Measurements from ENCODE around the gene OSTF1. TPM values are rescaled to one million over a fixed set of nuclear protein-coding genes. Genes with fewer than 3 reads are reported as not detected.

The OSTF1 gene
- total and polyA plus RNA-seq, 2 donors (not counting 1 experiment from before 2014, with no cell fraction given), result 48.4 to 49.9 TPM

DNA sequence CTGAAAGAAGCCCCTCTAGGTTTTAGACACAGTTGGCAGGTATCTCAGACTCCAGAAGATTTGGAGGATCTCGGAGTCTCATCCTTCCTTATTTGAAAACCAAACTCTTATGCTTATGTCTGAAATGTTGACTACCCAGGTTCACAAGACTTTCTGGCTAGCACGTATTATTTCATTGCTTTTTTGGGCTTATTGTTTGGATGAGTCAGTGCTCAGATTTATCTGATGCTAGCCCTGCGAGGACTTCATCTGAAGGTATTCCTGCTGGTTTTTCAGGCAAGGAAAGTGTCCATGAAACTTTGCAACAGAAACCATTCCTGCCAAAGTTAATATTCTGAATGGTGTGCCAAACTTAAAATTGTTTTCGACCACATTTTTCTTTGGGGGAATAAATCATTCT lies 8.5 kb downstream of the OSTF1 start:
- TF ChIP-seq CTCF (conservative IDR thresholded peaks at IDR 0.05 in 1 of 2, IDR thresholded peaks at IDR 0.05 in 1 of 2; ENCODE audit: low read depth in 1 of 2, low read length in 2 of 2) (no peak), EZH2 (IDR thresholded peaks at IDR 0.05; ENCODE audit: low read length, missing control alignments) (no peak)
- H3K79me2 ChIP-seq (ENCODE audit: control insufficient read depth, insufficient read depth, low read length), result peaks cover 41% of the 10 kb centered on the region
- H3K27ac ChIP-seq (ENCODE audit: insufficient read depth, low read length), result no peak overlapping the region
- H3K27me3 ChIP-seq (ENCODE audit: control insufficient read depth, insufficient read depth, low read length), result no peaks in the 10 kb centered on the region
- H3K4me1 ChIP-seq (ENCODE audit: control insufficient read depth, extremely low read depth, insufficient read depth, low read length), result peaks cover 4% of the 10 kb centered on the region
- H3K9me3 ChIP-seq (ENCODE audit: control insufficient read depth, insufficient read depth, low read depth, low read length), result no peaks in the 10 kb centered on the region
- H3K9ac ChIP-seq (ENCODE audit: insufficient read depth, low read length), result no peak overlapping the region
- no peak overlapping the region for H3K4me3 ChIP-seq (replicated peaks in 1 of 4; ENCODE audit: control extremely low read depth in 1 of 4, insufficient read depth in 1 of 4, low read depth in 3 of 4, low read length in 4 of 4)
- no peaks in the 10 kb centered on the region for H3K36me3 ChIP-seq (ENCODE audit: control insufficient read depth, insufficient read depth, low read length)
- DNase-seq (ENCODE audit: low read depth in 2 of 2), result peak in 1 of 2 donors; percentile 34
- H2AFZ ChIP-seq (ENCODE audit: low read length), result no peak overlapping the region
- no peak overlapping the region for H3K4me2 ChIP-seq (ENCODE audit: extremely low read depth, insufficient read depth, low read length)
- H4K20me1 ChIP-seq (ENCODE audit: control insufficient read depth, extremely low read depth, insufficient read depth, low read length), result no peaks in the 10 kb centered on the region

- DNase-seq (ENCODE audit: low read depth in 2 of 2), result no peak
- H3K79me2 ChIP-seq (ENCODE audit: control insufficient read depth, insufficient read depth, low read length), result peaks cover 30% of the 10 kb centered on the region
- no peaks in the 10 kb centered on the region for H4K20me1 ChIP-seq (ENCODE audit: control insufficient read depth, extremely low read depth, insufficient read depth, low read length)
Observed at GRCh38 chr9:75101004-75101588, 12.8 kb downstream of the OSTF1 start.

GRCh38 chr9:75102177-75102790 lies 14.0 kb downstream of the OSTF1 start:
- no peak for DNase-seq (ENCODE audit: low read depth in 2 of 2)
- no peaks in the 10 kb centered on the region for H3K9me3 ChIP-seq (ENCODE audit: control insufficient read depth, insufficient read depth, low read depth, low read length)
- H3K36me3 ChIP-seq (ENCODE audit: control insufficient read depth, insufficient read depth, low read length), result no peaks in the 10 kb centered on the region
- H3K4me2 ChIP-seq (ENCODE audit: extremely low read depth, insufficient read depth, low read length), result no peak overlapping the region
- peaks cover 28% of the 10 kb centered on the region for H3K79me2 ChIP-seq (ENCODE audit: control insufficient read depth, insufficient read depth, low read length)
- no peaks in the 10 kb centered on the region for H4K20me1 ChIP-seq (ENCODE audit: control insufficient read depth, extremely low read depth, insufficient read depth, low read length)
- no peak overlapping the region for H3K27ac ChIP-seq (ENCODE audit: insufficient read depth, low read length)
- no peak overlapping the region for H2AFZ ChIP-seq (ENCODE audit: low read length)
- no peak overlapping the region for H3K4me3 ChIP-seq (replicated peaks in 1 of 4; ENCODE audit: control extremely low read depth in 1 of 4, insufficient read depth in 1 of 4, low read depth in 3 of 4, low read length in 4 of 4)
- no peak for TF ChIP-seq EZH2 (IDR thresholded peaks at IDR 0.05; ENCODE audit: low read length, missing control alignments)
- no peak for TF ChIP-seq CTCF (conservative IDR thresholded peaks at IDR 0.05 in 1 of 2, IDR thresholded peaks at IDR 0.05 in 1 of 2; ENCODE audit: low read depth in 1 of 2, low read length in 2 of 2)
- H3K4me1 ChIP-seq (ENCODE audit: control insufficient read depth, extremely low read depth, insufficient read depth, low read length), result peaks cover 6% of the 10 kb centered on the region
- no peak overlapping the region for H3K9ac ChIP-seq (ENCODE audit: insufficient read depth, low read length)
- H3K27me3 ChIP-seq (ENCODE audit: control insufficient read depth, insufficient read depth, low read length), result no peaks in the 10 kb centered on the region

More at GRCh38 chr9:75101004-75101588, 12.8 kb downstream of the OSTF1 start:
- Histone ChIP-seq H3K36me3 (ENCODE audit: control insufficient read depth, insufficient read depth, low read length) (no peaks in the 10 kb centered on the region), H3K27ac (ENCODE audit: insufficient read depth, low read length) (no peak overlapping the region), H3K4me2 (ENCODE audit: extremely low read depth, insufficient read depth, low read length) (no peak overlapping the region), H3K27me3 (ENCODE audit: control insufficient read depth, insufficient read depth, low read length) (no peaks in the 10 kb centered on the region), H3K4me3 (replicated peaks in 1 of 4; ENCODE audit: control extremely low read depth in 1 of 4, insufficient read depth in 1 of 4, low read depth in 3 of 4, low read length in 4 of 4) (no peak overlapping the region), H3K9ac (ENCODE audit: insufficient read depth, low read length) (no peak overlapping the region), H2AFZ (ENCODE audit: low read length) (peak overlapping the region; percentile 8), H3K9me3 (ENCODE audit: control insufficient read depth, insufficient read depth, low read depth, low read length) (no peaks in the 10 kb centered on the region), H3K4me1 (ENCODE audit: control insufficient read depth, extremely low read depth, insufficient read depth, low read length) (peaks cover 4% of the 10 kb centered on the region)
- TF ChIP-seq EZH2 (IDR thresholded peaks at IDR 0.05; ENCODE audit: low read length, missing control alignments) (no peak), CTCF (conservative IDR thresholded peaks at IDR 0.05 in 1 of 2, IDR thresholded peaks at IDR 0.05 in 1 of 2; ENCODE audit: low read depth in 1 of 2, low read length in 2 of 2) (no peak)
